GM23248 (cell line): Measurements from ENCODE around the gene MTA3. TPM values are rescaled to one million over a fixed set of nuclear protein-coding genes. Genes with fewer than 3 reads are reported as not detected.
"Not testable (repeated sequence)": the region's sequence is repeated elsewhere in the genome, so short reads cannot be mapped to it uniquely, and the experiment has no call there.

Experiments used
- DNase-seq: peaks from one replicate; pipeline ENCODE4 v3.0.0-alpha.2; 2015
- H2AFZ ChIP-seq: fragments of 200-600 bp; sonication (generic); 2 replicates; pipeline ENCODE4 v1.6.1; 2016; ENCODE audit warnings: antibody characterized with exemption
- H3F3A ChIP-seq: fragments of 200-600 bp; sonication (generic); 2 replicates; pipeline ENCODE4 v1.6.1; 2016; ENCODE audit warnings: mild to moderate bottlenecking, antibody characterized with exemption, mixed run types; ENCODE audit not compliant: insufficient read depth
- H3K27ac ChIP-seq: fragments of 200-600 bp; sonication (generic); 2 replicates; pipeline ENCODE4 v1.5.1; 2016; ENCODE audit warnings: mild to moderate bottlenecking
- H3K27me3 ChIP-seq: fragments of 200-600 bp; sonication (generic); replicated peaks from 2 replicates; pipeline ENCODE4 v1.6.1; 2016; ENCODE audit warnings: mild to moderate bottlenecking; ENCODE audit not compliant: insufficient read depth
- H3K36me3 ChIP-seq: fragments of 200-600 bp; sonication (generic); 2 replicates; pipeline ENCODE4 v1.6.1; 2016; ENCODE audit warnings: low read depth, mild to moderate bottlenecking
- H3K4me1 ChIP-seq: fragments of 200-600 bp; sonication (generic); 2 replicates; pipeline ENCODE4 v1.6.1; 2016; ENCODE audit warnings: mild to moderate bottlenecking; ENCODE audit not compliant: insufficient read depth
- H3K4me2 ChIP-seq: fragments of 200-600 bp; sonication (generic); one replicate; pipeline ENCODE4 v1.6.1; 2016; ENCODE audit warnings: mild to moderate bottlenecking; ENCODE audit not compliant: unreplicated experiment
- H3K4me3 ChIP-seq: fragments of 200-600 bp; sonication (generic); 2 replicates; pipeline ENCODE4 v1.5.1; 2016; ENCODE audit warnings: mild to moderate bottlenecking
- H3K79me2 ChIP-seq: fragments of 200-600 bp; sonication (generic); 2 replicates; pipeline ENCODE4 v1.6.1; 2016; ENCODE audit warnings: mild to moderate bottlenecking; ENCODE audit not compliant: insufficient read depth
- H3K9ac ChIP-seq: fragments of 200-600 bp; sonication (generic); 2 replicates; pipeline ENCODE4 v1.6.1; 2016; ENCODE audit warnings: mild to moderate bottlenecking
- H3K9me2 ChIP-seq: fragments of 200-600 bp; sonication (generic); 2 replicates; pipeline ENCODE4 v1.6.1; 2016; ENCODE audit warnings: mixed run types, mild to moderate bottlenecking, moderate library complexity; ENCODE audit not compliant: insufficient read depth
- H3K9me3 ChIP-seq: fragments of 200-600 bp; sonication (generic); one replicate; pipeline ENCODE4 v1.6.1; 2017; ENCODE audit warnings: low read depth
- H4K20me1 ChIP-seq: fragments of 200-600 bp; sonication (generic); 2 replicates; pipeline ENCODE4 v1.6.0; 2016; ENCODE audit not compliant: insufficient read depth
- EZH2 ChIP-seq: fragments of 200-600 bp; sonication (generic); IDR thresholded peaks from 2 replicates; pipeline ENCODE4 v1.6.1; 2018; ENCODE audit warnings: antibody characterized with exemption, mild to moderate bottlenecking; ENCODE audit not compliant: insufficient read depth, poor library complexity, severe bottlenecking
- EZH2phosphoT487 ChIP-seq: fragments of 200-600 bp; sonication (generic); IDR thresholded peaks from 2 replicates; pipeline ENCODE4 v1.6.1; 2018; ENCODE audit warnings: antibody characterized with exemption, moderate library complexity, mild to moderate bottlenecking, low read depth; ENCODE audit not compliant: insufficient read depth
- WGBS, 2 experiments: methylation state at CpG; one replicate each; pipeline ENCODE4 v1.1.6; 2015 to 2017; ENCODE audit warnings: low lambda C conversion rate in 2 of 2, low coverage in 1 of 2; ENCODE audit errors: missing lambda C conversion rate in 2 of 2; 5-methylcytosine and 5-hydroxymethylcytosine counted together
- in situ Hi-C: fragments of 300-500 bp; cut with MboI; formaldehyde crosslinking; loops from 2 replicates; pipeline ENCODE4 v1.15.0; 2020
- polyA plus RNA-seq: library from polyadenylated mRNA; unstranded; fragments of >200 nt; fragmentation: Nextera tagmentation; extraction: Ambion mirVana; gene quantifications from 2 replicates; pipeline ENCODE4 v1.2.1, GENCODE V29; 2016
- total RNA-seq: library from RNA; depleted of rRNA; stranded (reverse); fragments of >200 nt; shearing (Covaris generic); gene quantifications from 2 replicates; pipeline ENCODE4 v1.2.3, GENCODE V29; 2014

Gene MTA3
- total and polyA plus RNA-seq, 2 experiments from 2014 or later = 25.7 to 29.7 TPM

DNA sequence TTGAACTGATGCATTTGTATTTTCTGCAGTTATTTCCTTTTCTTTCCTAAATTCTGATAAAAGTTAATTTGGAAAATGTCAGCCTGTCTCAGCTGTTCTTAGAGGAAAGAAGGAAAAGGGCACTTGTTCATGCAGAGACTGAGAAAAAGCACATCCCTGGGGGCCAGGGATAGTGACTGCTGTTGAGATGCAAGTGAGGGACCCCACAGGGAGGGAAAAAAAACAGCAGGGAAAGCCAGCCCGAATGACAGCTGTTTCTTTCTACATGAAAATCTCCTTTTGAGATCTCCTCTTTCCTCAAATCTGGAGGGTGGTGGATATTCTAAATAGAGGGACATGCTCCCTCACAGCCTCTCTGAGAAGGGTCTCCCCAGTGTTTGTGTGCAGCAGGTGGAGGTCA, 14.0 kb upstream of the MTA3 start:
- Histone ChIP-seq H3K9me3 (no peaks in the 10 kb centered on the region), H3K4me1 (no peaks in the 10 kb centered on the region), H3K9me2 (no peaks in the 10 kb centered on the region), H3K27me3 (no peaks in the 10 kb centered on the region), H3K79me2 (no peaks in the 10 kb centered on the region), H3K36me3 (no peaks in the 10 kb centered on the region), H3K27ac (no peak overlapping the region), H4K20me1 (no peaks in the 10 kb centered on the region), H3K9ac (no peak overlapping the region), H3K4me3 (no peak overlapping the region), H3K4me2 (no peak overlapping the region), H2AFZ (no peak overlapping the region), H3F3A (no peaks in the 10 kb centered on the region)
- TF ChIP-seq EZH2phosphoT487 (no peak), EZH2 (no peak)
- DNase-seq = no peak
- WGBS, 2 experiments = 9 to 29% methylated on average over 1 of the region's 1 CpG
- in situ Hi-C loops = no loop called here

DNA sequence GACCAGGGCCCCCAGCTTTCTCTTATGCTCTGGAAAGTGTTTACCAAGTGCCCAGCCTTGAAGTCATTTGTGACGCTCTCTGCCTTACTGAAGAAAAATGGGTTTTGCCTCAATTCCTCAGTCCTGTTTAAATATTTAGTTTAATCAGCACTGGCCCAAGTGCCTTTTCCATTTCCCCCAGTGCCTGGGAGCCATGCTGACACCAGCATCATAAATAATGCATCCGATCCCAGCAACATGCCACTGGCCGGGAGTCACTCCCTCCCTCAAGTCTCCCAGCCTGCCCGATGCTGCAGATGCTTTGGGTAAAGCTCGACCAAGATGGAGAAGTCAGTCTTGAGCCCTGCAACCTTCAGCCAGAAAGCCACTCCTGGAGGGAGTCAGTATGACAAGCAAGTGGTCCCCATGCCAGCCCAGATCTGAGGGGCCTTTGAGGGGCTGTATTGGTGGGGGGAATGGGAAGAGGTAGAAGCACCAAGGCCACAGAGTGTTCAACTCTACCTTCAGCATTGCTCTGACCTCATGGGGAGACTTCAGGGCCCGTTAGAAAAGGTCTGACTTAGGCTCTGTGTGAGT, 12.0 kb upstream of the MTA3 start:
- Histone ChIP-seq H4K20me1 (no peaks in the 10 kb centered on the region), H3K79me2 (no peaks in the 10 kb centered on the region), H3K4me3 (no peak overlapping the region), H3K27me3 (no peaks in the 10 kb centered on the region), H2AFZ (no peak overlapping the region), H3K9me2 (no peaks in the 10 kb centered on the region), H3K4me2 (no peak overlapping the region), H3K9ac (no peak overlapping the region), H3K27ac (no peak overlapping the region), H3F3A (no peaks in the 10 kb centered on the region), H3K9me3 (no peaks in the 10 kb centered on the region), H3K36me3 (no peaks in the 10 kb centered on the region), H3K4me1 (no peaks in the 10 kb centered on the region)
- TF ChIP-seq EZH2phosphoT487 (no peak), EZH2 (no peak)
- DNase-seq = no peak
- WGBS, 2 experiments = 56 to 57% methylated on average over 6 of the region's 6 CpGs
- in situ Hi-C loops = no loop called here

DNA sequence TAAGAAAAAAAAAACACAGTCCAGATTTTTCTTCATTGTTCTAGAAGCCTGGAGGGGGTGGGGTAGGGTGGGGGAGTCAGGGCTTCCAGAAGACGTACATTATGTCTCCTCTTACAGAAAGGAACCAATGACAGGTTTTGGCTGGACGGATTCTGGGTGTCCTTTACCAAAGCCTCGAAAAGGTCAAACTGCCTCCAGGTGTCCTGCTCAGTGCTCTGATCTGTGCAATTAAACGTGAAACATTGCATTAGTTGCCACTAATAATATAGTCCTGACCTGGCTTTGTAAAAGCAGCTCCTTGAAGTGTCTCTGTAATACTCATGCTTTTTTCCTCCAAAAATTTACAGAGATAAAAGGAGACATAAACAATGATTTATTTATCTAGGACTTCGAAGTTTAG, 11.1 kb upstream of the MTA3 start:
- H3K27ac ChIP-seq = no peak overlapping the region
- H3K27me3 ChIP-seq = no peaks in the 10 kb centered on the region
- H3K9me3 ChIP-seq = no peaks in the 10 kb centered on the region
- in situ Hi-C loops = no loop called here
- no peak overlapping the region for H3K9ac ChIP-seq
- no peaks in the 10 kb centered on the region for H3F3A ChIP-seq
- no peak for DNase-seq
- H3K79me2 ChIP-seq = no peaks in the 10 kb centered on the region
- no peak overlapping the region for H3K4me3 ChIP-seq
- H3K36me3 ChIP-seq = no peaks in the 10 kb centered on the region
- H3K9me2 ChIP-seq = no peaks in the 10 kb centered on the region
- no peaks in the 10 kb centered on the region for H4K20me1 ChIP-seq
- no peak overlapping the region for H3K4me2 ChIP-seq
- TF ChIP-seq EZH2phosphoT487 = no peak
- TF ChIP-seq EZH2 = no peak
- H2AFZ ChIP-seq = no peak overlapping the region
- H3K4me1 ChIP-seq = no peaks in the 10 kb centered on the region
- WGBS, 2 experiments = 23 to 41% methylated on average over 5 of the region's 5 CpGs

DNA sequence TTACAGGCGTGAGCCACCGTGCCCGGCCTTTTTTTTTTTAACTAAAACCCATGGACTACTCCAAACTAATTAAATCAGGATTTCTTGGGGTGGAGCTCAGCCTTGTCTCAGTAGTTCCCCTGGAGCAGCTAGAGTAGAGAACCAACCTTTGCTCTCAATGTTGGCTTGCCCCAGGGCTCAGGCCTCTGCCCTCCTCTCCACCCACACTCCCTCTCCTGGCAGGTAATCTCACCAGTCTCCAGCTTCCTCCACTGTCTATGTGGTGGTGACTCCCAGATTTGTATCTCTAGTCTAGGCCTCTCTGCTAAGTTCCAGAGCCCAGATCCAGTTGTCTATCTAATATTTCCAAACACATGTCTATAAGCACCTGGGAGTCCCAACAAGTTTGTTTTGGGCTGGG, 9.6 kb upstream of the MTA3 start:
- H3K9me3 ChIP-seq = no peaks in the 10 kb centered on the region
- 80 to 83% methylated on average over 3 of the region's 3 CpGs for WGBS, 2 experiments
- H3K9me2 ChIP-seq = no peaks in the 10 kb centered on the region
- H3K27me3 ChIP-seq = no peaks in the 10 kb centered on the region
- H3K27ac ChIP-seq = no peak overlapping the region
- H3K36me3 ChIP-seq = no peaks in the 10 kb centered on the region
- TF ChIP-seq EZH2phosphoT487 (no peak), EZH2 (no peak)
- no peak overlapping the region for H2AFZ ChIP-seq
- no peak overlapping the region for H3K4me2 ChIP-seq
- H3K4me3 ChIP-seq = no peak overlapping the region
- H3K79me2 ChIP-seq = no peaks in the 10 kb centered on the region
- H4K20me1 ChIP-seq = no peaks in the 10 kb centered on the region
- no peak for DNase-seq
- no peaks in the 10 kb centered on the region for H3K4me1 ChIP-seq
- in situ Hi-C loops = no loop called here
- no peak overlapping the region for H3K9ac ChIP-seq
- H3F3A ChIP-seq = no peaks in the 10 kb centered on the region

DNA sequence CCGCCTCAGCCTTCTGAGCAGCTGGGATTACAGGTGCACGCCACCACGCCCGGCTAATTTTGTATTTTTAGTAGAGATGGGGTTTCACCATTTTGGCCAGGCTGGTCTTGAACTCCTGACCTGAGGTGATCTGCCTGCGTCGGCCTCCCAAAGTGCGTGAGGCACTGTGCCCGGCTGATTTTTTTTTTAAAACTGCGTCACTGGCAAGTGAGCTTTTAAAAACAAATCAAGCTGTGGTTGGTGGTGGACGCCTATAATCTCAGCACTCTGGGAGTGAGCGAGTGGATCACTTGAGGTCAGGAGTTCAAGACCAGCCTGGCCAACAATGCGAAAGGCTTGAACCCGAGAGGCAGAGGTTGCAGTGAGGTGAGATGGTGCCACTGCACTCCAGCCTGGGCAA, 8.3 kb upstream of the MTA3 start:
- H3K36me3 ChIP-seq, H3K4me1 ChIP-seq, DNase-seq: not testable (repeated sequence)

More for the DNA sequence above, 8.3 kb upstream of the MTA3 start:
- H3K4me3 ChIP-seq, H3K27me3 ChIP-seq, H2AFZ ChIP-seq, H4K20me1 ChIP-seq, H3K79me2 ChIP-seq, H3K9ac ChIP-seq, H3K27ac ChIP-seq, in situ Hi-C loops, H3K4me2 ChIP-seq, H3K9me3 ChIP-seq, H3K9me2 ChIP-seq, H3F3A ChIP-seq: not testable (repeated sequence)
- WGBS, 2 experiments = 80 to 87% methylated on average over 13 of the region's 13 CpGs
